ENCODE results near the gene LOC101059915.

Gene LOC101059915

DNA sequence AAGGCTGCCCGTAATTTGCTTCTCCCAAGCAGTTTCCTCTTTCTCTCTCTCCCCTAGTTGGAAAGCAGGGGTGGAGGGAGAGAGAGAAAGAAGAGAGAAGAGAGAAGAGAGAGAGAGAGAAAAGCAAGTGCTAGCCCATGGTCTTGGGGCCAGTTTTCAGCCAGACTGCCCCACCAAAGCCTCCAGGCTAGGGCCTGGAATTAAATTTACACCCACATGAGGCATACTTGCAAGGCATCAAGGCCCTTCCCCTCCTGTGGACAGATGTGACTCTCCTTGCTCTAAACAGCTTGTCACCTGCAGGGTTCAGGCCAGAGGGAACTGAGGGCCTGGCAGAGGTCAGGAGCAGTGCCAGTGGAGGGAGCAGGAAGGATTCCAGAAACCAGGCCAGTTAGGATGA is 47.4 kb upstream of the LOC101059915 start:
- Histone ChIP-seq H3K27me3 (no peaks in the 10 kb centered on the region), H3K9me3 (no peaks in the 10 kb centered on the region), H3K4me1 (no peaks in the 10 kb centered on the region), H3K36me3 (no peaks in the 10 kb centered on the region), H3K4me3 (no peak overlapping the region), H3K27ac (no peak overlapping the region)
- intact Hi-C loops (cut with DNase I; ENCODE audit: low total_unique reads), result no loop called here
- DNase-seq, result no peak
- no peak for TF ChIP-seq POLR2A (IDR thresholded peaks at IDR 0.05)
- TF ChIP-seq, protein P1, sequence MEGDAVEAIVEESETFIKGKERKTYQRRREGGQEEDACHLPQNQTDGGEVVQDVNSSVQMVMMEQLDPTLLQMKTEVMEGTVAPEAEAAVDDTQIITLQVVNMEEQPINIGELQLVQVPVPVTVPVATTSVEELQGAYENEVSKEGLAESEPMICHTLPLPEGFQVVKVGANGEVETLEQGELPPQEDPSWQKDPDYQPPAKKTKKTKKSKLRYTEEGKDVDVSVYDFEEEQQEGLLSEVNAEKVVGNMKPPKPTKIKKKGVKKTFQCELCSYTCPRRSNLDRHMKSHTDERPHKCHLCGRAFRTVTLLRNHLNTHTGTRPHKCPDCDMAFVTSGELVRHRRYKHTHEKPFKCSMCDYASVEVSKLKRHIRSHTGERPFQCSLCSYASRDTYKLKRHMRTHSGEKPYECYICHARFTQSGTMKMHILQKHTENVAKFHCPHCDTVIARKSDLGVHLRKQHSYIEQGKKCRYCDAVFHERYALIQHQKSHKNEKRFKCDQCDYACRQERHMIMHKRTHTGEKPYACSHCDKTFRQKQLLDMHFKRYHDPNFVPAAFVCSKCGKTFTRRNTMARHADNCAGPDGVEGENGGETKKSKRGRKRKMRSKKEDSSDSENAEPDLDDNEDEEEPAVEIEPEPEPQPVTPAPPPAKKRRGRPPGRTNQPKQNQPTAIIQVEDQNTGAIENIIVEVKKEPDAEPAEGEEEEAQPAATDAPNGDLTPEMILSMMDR (IDR thresholded peaks at IDR 0.05), result no peak

DNA sequence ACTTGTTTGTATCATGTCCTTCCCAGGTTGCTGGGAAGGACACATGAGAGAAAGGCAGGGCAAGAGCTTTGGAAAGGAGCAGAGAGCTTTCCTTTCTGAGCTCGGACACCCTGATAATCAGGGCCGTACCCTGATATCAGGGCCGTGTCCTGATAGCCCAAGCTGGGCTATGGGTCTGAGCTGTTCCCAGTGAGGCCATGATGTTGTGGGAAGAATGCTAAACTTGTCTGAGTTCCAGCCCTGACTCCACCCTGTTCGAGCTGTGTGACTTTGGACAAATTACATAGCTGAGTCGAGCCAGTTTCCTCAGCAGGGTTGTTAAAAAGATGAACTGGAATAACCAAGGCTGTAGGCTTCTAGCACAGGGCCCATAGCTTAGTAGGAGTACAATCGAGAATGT is 45.7 kb upstream of the LOC101059915 start:
- TF ChIP-seq, protein P1 (IDR thresholded peaks at IDR 0.05), result no peak
- TF ChIP-seq POLR2A (IDR thresholded peaks at IDR 0.05), result no peak
- DNase-seq, result no peak

DNA sequence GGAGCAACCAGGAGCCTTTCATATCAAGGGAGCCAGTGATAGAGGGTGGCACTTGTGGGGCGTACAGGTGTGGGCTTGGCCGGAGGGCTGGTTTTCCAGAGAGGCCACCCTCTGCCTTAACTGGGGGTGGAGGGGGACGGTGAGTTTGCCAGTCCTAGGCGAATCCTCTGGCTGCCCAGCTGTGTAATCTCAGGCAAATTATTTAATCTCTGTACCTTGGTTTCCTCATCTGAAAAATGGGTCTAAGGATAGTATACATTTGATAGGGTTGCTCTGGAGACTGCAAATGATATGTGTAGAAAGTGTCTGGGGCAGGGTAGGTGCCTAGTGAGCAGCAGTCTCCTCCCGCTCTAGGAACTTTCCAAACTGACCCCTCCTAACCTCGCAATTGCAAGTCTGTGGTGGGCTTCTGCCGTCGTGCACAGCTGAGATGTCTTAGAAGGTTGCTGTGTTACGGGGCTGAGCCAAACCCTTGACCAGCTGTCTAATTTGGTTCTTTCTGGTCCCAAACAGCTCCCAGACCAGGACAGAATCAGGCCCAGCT is 45.2 kb upstream of the LOC101059915 start:
- intact Hi-C loops (cut with DNase I; ENCODE audit: low total_unique reads), result no loop called here
- DNase-seq, result no peak

More for the DNA sequence above, 45.7 kb upstream of the LOC101059915 start:
- no peaks in the 10 kb centered on the region for H3K36me3 ChIP-seq
- no peak overlapping the region for H3K4me3 ChIP-seq
- no peaks in the 10 kb centered on the region for H3K4me1 ChIP-seq
- H3K27me3 ChIP-seq, result no peaks in the 10 kb centered on the region
- intact Hi-C loops (cut with DNase I; ENCODE audit: low total_unique reads), result no loop called here
- no peak overlapping the region for H3K27ac ChIP-seq
- H3K9me3 ChIP-seq, result no peaks in the 10 kb centered on the region

DNA sequence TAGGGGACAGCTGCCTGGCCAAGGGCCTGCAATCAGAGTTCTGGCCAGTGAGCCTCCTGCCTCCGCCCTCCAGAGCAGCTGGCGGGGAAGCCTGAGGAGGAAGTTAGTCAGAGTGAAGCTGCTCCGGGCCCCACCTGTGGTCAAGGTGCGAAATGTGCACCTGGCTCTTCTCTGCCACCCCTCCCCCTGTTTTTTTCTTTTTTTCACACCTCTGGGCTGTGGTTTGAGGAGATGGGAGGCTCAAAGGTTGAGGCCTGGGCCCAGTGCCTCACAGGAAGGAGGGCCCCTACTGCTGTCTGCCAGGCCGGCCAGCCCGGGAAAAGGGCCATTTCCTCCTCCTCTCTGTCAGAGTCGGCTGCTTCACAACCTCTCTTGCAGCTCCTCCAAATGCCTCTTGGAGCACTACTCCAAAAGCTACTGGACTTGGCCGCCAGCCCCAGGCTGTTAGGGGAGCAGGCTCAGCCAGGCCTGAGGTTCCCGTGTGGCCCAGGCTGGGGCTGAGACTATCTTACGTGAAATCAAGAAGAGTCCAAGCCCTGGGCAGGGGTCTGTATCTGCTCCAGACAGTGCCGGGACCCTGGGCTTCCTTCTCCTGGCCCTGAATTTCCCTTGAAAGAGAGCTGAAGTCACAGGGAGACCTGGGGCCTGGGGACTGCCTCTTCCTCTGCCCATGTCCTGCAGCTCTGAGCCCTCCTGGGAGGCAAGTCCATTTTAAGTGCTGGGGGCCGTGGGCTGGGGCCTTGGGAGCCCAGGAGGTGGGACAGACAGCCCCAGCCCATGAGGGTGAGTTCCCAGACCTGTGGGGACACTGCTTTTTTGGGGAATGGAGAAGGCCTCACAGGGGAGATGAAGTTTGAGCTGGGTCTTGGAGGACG is 44.5 kb upstream of the LOC101059915 start:
- no peaks in the 10 kb centered on the region for H3K36me3 ChIP-seq
- no peak overlapping the region for H3K4me3 ChIP-seq
- H3K9me3 ChIP-seq, result no peaks in the 10 kb centered on the region
- no peak for TF ChIP-seq POLR2A (IDR thresholded peaks at IDR 0.05)
- TF ChIP-seq, protein P1 (IDR thresholded peaks at IDR 0.05), result peak in 2 of 4 experiments; percentile 34 to 45
- H3K27me3 ChIP-seq, result no peaks in the 10 kb centered on the region
- intact Hi-C loops (cut with DNase I; ENCODE audit: low total_unique reads), result no loop called here
- H3K4me1 ChIP-seq, result no peaks in the 10 kb centered on the region
- H3K27ac ChIP-seq, result peak overlapping the region; percentile 70
- DNase-seq, result peak; percentile 80

More for the DNA sequence above, 45.2 kb upstream of the LOC101059915 start:
- peak overlapping the region; percentile 70 for H3K27ac ChIP-seq
- H3K4me3 ChIP-seq, result no peak overlapping the region
- no peaks in the 10 kb centered on the region for H3K27me3 ChIP-seq
- H3K36me3 ChIP-seq, result no peaks in the 10 kb centered on the region
- no peaks in the 10 kb centered on the region for H3K9me3 ChIP-seq
- H3K4me1 ChIP-seq, result no peaks in the 10 kb centered on the region
- TF ChIP-seq, protein P1 (IDR thresholded peaks at IDR 0.05), result no peak
- TF ChIP-seq POLR2A (IDR thresholded peaks at IDR 0.05), result no peak

DNA sequence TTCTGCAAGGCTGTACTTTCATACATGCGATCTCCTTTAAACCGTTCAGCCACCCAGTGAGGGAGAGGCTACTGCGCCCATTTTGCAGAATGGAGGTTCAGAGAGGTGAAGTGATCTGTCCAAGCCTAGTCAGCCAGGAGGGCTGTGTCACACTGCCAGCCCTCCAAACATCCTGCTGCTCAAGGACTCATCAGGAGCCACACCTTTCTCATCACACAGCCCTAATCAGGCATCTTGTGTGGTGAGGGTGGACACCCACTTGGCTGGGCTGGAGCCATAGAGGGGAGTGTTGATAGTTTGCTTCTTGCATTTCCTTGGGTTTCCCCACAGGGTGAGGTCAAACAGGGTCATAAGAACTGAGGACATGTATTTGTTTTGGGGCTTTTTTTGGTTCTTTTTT is 43.6 kb upstream of the LOC101059915 start:
- Histone ChIP-seq H3K4me3 (no peak overlapping the region), H3K27me3 (no peaks in the 10 kb centered on the region), H3K9me3 (no peaks in the 10 kb centered on the region), H3K27ac (peak overlapping the region in 1 of 2 donors; percentile 70), H3K36me3 (no peaks in the 10 kb centered on the region), H3K4me1 (no peaks in the 10 kb centered on the region)
- DNase-seq, result no peak
- TF ChIP-seq POLR2A (IDR thresholded peaks at IDR 0.05), result no peak
- TF ChIP-seq, protein P1 (IDR thresholded peaks at IDR 0.05), result no peak
- intact Hi-C loops (cut with DNase I; ENCODE audit: low total_unique reads), result no loop called here
